Erythroblast (primary cell): Measurements from ENCODE around the gene USP22.

Experiments used
- DNase-seq, 2 experiments: peaks; one replicate each; lab custom pipeline; 2025; lab: John Stamatoyannopoulos, UW
- GATA1 ChIP-seq: IDR thresholded peaks from 2 replicates; pipeline ENCODE4 v1.6.1; 2011; ENCODE audit warnings: low read depth, mild to moderate bottlenecking, control low read depth, low read length, moderate library complexity
- POLR2A ChIP-seq: IDR thresholded peaks from 2 replicates; pipeline ENCODE4 v1.6.1; 2011; ENCODE audit warnings: mild to moderate bottlenecking, low read length

Gene USP22

GRCh38 chr17:21037117-21037803, 5.6 kb downstream of the USP22 start:
- no peak for DNase-seq
- TF ChIP-seq POLR2A (no peak), GATA1 (no peak)

GRCh38 chr17:21036361-21036881, 6.4 kb downstream of the USP22 start:
- TF ChIP-seq GATA1 (no peak), POLR2A (no peak)
- no peak for DNase-seq

- DNase-seq, result no peak
- TF ChIP-seq POLR2A (no peak), GATA1 (no peak)
Observed at GRCh38 chr17:21035406-21035805, 7.4 kb downstream of the USP22 start.

GRCh38 chr17:21034340-21035235, 8.2 kb downstream of the USP22 start:
- TF ChIP-seq POLR2A (no peak), GATA1 (no peak)
- DNase-seq, result peak in 1 of 2 experiments; percentile 46

- DNase-seq, result peak; percentile 15 to 38
- TF ChIP-seq GATA1 (no peak), POLR2A (no peak)
Observed at GRCh38 chr17:21033350-21033749, 9.5 kb downstream of the USP22 start.

GRCh38 chr17:21031756-21032396, 10.9 kb downstream of the USP22 start:
- no peak for DNase-seq
- TF ChIP-seq GATA1, result no peak
- no peak for TF ChIP-seq POLR2A

- TF ChIP-seq GATA1, result no peak
- TF ChIP-seq POLR2A, result no peak
- DNase-seq, result no peak
Observed at GRCh38 chr17:21030375-21030774, 12.4 kb downstream of the USP22 start.

GRCh38 chr17:21029515-21029914, 13.3 kb downstream of the USP22 start:
- TF ChIP-seq POLR2A, result no peak
- no peak for TF ChIP-seq GATA1
- DNase-seq, result no peak

GRCh38 chr17:21029036-21029435, 13.8 kb downstream of the USP22 start:
- DNase-seq, result no peak

GRCh38 chr17:21028192-21028591, 14.6 kb downstream of the USP22 start:
- TF ChIP-seq GATA1, result no peak
- no peak for TF ChIP-seq POLR2A
- no peak for DNase-seq

More at GRCh38 chr17:21029036-21029435, 13.8 kb downstream of the USP22 start:
- TF ChIP-seq POLR2A, result no peak

GRCh38 chr17:21027031-21027430, 15.8 kb downstream of the USP22 start:
- no peak for DNase-seq

GRCh38 chr17:21025451-21025850, 17.4 kb downstream of the USP22 start:
- TF ChIP-seq GATA1 (no peak), POLR2A (no peak)
- no peak for DNase-seq

More at GRCh38 chr17:21027031-21027430, 15.8 kb downstream of the USP22 start:
- no peak for TF ChIP-seq GATA1
- TF ChIP-seq POLR2A, result no peak

GRCh38 chr17:21024024-21024423, 18.8 kb downstream of the USP22 start:
- no peak for DNase-seq
- TF ChIP-seq POLR2A, result no peak
- TF ChIP-seq GATA1, result no peak
